Measurements from ENCODE around the gene L3MBTL2. TPM values are rescaled to one million over a fixed set of nuclear protein-coding genes. Genes with fewer than 3 reads are reported as not detected.

Gene L3MBTL2
- total RNA-seq, 4 donors from 2014 or later, result 8.9 to 19.1 (median 16.0) TPM

- ATAC-seq (ENCODE audit: low FRiP score) (no peak), DNase-seq (ENCODE audit: low spot score) (no peak)
- TF ChIP-seq CTCF (IDR thresholded peaks at IDR 0.05), result no peak
Observed at GRCh38 chr22:41237036-41237706, 32.1 kb downstream of the L3MBTL2 start.

GRCh38 chr22:41237707-41238569 lies 32.8 kb downstream of the L3MBTL2 start:
- no peak for DNase-seq (ENCODE audit: low spot score)
- TF ChIP-seq CTCF (IDR thresholded peaks at IDR 0.05), result no peak

GRCh38 chr22:41238570-41239442 lies 33.7 kb downstream of the L3MBTL2 start:
- no peak for ATAC-seq (ENCODE audit: low FRiP score)
- TF ChIP-seq CTCF (IDR thresholded peaks at IDR 0.05), result no peak
- no peak for DNase-seq (ENCODE audit: low spot score)

More at GRCh38 chr22:41237707-41238569, 32.8 kb downstream of the L3MBTL2 start:
- peak; percentile 24 for ATAC-seq (ENCODE audit: low FRiP score)

DNA sequence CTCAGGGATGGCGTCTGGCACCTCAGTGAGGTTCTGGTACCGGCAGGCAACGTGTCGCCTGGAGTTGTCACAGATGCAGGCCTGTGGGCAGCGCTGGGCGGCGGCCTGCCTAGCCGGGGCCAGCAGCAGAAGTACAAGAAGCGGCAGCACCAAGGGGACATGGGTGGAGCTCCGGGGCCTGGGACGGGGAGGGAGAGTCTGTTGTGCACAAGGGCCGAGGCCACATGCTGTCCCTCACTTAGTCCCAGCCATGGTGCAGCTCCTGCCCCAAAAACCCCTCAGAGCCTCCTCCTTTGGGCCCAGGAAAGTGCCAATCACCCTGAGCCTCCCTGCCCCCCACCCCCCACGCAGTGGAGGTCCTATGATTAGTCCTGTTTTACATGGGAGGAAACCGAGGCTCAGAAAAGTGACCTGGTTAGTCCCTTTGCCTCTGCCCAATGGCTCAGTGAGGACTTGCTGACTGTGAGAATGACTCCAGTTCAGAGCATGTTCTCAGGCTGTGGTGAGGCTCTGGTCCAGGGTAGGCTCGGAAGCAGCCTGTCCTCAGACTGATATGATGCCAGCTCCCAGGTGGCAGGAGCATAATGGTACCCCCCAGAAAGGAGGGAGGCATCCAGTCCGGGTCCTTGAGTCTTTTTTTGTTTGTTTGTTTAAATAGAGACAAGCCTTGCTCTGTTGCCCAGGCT lies 34.5 kb downstream of the L3MBTL2 start:
- DNase-seq (ENCODE audit: low spot score) (no peak), ATAC-seq (ENCODE audit: low FRiP score) (no peak)
- no peak for TF ChIP-seq CTCF (IDR thresholded peaks at IDR 0.05)

GRCh38 chr22:41240377-41241132 lies 35.4 kb downstream of the L3MBTL2 start, which contains the start of gene CHADL:
TSS of gene CHADL (minus strand) at chr22:41240931. CDS start at chr22:41240881, 50 bp downstream.
- DNase-seq (ENCODE audit: low spot score), result no peak
- no peak for ATAC-seq (ENCODE audit: low FRiP score)
- no peak for TF ChIP-seq CTCF (IDR thresholded peaks at IDR 0.05)

Data from omental fat pad (tissue), 4 donors.